Measurements from ENCODE around the gene CORO2B.

The CORO2B gene

DNA sequence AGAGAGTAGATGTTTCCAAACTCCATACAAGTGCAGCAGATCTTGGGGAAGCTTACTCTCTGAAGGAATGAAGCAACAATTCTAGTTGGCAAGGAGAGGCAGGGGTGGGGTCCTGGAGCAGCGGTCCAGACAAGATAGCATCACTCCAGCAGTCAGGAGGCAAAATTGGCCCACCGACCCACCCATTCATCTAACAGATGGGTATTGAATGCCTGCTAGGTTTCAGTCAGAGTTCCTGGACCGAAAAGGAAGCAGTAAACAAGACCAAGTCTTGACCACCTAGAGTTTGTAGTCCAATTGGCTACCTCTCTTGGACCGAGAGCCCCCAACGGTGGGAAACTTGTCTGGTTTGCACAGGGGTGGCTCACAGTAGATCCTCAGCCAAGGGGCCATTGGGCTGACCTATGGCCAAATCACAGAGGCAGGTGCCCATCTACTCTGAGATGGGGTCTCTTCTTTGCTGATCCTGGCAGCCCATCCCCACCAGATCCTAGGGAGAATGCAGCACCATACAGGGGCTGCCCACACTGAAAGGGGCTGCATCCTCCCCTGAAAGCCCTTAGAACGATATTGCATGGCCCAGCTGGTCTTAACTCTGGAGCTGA lies 74.3 kb downstream of the CORO2B start:
- DNase-seq: no peak

DNA sequence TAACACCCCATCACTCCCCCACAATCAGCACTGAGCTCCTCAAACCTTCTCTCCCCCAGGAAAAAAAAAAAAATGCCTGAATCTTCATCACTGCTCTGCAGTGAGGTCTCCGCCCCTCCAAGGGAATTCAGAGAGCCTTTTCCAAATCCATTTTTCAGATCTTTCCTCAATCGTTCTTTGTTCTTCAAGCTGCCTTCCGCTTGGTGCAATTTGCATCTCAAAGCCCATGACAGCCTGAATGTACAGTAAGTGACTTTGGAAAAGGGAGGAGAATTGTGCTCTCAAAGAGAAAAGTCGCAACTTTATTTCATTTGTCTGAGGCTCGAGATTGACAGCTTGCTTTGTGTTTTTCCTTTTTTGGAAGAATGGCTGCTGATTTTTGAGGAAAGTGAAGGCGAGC lies 75.0 kb downstream of the CORO2B start:
- DNase-seq: no peak

DNA sequence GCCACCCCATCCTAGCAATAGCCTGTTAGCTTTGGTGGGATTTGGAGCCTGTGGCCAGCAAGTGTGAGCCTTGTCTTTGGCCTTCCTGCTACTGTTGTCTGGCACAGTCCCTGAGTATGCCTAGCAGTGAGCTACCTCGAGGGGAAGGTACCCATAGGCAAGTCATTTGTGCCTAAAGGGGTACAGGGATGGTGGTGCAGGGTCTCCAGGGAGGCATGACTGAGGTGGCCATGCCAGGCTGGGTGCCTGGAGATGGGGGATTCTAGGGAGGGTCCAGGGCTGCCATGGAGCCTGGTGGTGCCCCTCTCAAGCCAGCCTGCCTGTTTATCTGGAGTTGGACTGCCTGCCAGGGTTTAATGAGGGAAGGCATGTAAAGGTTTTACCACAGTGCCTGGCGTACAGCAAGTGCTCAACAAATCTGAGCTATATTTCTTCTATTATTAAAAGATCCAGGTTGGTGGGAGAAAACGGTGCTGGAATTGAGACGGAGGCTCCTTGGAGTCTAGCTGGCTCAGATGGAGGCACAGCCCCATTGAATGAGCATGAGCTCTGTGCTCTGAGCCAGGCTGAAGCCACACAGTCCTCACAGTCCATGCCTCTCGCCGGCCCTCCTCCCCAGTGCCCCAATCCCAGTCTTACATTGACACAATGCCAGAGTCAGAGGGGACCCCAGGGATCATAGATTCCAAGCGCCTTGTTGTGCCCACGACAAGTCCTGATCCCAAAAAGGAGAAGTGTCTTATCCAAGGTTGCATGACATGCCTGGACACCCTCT lies 76.2 kb downstream of the CORO2B start:
- no peak for DNase-seq

DNA sequence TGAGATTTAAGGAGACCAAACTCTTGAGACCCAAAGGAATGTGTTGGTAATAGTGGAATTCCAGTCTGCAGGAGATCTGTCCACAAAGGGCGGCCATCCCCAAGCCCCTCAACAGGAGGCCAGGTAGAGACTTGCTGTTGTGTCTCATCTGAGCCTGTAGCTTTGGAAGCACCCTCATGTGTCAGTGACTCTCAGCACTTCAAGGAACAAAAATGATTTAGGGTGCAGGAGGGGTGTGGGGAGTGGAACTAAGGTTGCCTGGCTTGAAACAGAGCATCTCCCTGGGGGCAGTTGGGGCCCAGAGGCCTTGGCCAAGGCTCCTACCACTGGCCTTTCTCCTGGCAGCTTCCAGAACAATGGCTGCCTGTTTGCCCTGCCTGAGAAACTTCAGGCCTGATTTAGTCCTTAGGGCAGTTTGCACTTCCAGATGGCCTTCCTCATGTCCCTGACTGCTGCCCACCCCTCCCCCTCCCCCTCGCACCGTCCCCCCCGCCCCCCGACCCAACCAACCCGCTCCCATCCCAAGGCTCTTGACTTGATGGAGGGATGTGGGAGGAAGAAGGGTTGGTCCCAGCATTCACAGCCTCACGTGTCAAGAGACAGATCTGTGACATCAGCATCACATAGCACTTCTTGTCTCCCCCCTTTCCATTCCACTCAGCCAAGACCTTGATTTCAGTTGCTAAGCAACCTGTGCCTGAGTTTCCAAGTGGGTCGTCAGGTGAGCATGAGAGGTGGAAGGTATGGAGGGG lies 77.1 kb downstream of the CORO2B start:
- DNase-seq: no peak

DNA sequence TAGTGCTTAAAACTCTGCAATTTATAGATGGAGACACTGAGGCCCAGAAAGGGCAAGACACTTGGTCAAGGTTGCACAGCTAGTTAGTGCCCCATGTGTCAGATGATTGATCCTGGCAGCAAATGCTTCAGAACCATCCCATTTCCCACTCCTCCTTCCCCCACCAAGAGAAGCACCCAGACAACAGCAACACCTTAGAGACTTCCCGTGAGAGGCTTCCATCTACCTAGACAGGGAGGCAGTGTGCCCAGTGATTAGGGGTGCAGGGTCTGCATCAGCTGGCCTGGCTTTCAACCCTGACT lies 77.6 kb downstream of the CORO2B start:
- no peak for DNase-seq

DNA sequence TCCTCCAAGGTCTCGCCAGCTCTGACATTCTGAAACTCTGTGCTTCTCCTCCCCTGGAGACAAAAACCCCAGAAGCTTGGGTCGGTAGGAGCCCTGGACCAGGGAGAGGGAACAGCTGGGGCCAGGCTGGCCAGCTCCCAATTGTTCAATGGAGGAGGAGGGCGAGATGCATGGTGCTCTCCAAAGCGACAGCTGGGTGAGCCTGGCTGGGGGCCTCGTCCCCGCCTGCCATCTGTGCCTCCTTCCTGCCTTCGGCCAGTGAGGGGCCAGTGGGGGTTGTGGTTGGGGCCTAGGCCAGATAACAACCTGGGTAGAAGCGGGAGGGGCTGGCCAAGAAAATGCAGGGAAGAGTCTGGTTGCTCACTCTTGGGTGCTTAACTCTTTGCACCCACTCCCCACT lies 79.4 kb downstream of the CORO2B start:
- no peak for DNase-seq

DNA sequence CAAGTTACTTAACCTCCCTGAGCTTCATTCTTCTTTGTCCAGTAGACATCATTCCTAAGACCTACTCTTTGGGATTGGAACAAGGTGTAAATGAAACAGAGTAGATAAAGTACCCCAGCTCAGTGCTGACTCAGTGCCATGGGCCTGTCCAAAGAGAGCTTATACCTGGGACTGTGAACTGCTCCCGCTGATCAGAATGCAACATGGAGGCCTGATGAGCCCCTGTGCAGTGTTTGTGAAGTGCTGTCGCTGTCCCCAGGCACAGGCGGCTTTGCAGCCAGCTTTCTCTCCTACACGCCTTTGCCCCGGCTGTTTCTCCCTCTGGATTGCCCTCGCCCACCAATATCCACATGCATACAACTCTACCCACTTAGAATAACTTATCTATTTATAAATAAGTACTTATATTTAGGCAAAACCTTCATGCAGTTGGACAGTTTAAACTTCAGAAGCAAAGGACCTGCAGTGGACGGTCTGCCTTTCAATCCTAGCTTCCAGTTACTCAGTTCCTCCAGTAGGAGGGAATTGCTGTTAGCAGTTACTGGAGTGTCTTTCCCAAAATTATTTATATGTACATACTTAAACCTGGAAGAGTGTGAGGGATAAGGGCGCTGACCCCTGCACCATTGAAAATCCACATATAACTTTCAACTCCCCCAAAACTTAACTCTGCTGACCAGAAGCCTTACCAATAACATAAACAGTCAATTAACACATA lies 80.0 kb downstream of the CORO2B start:
- DNase-seq: no peak

DNA sequence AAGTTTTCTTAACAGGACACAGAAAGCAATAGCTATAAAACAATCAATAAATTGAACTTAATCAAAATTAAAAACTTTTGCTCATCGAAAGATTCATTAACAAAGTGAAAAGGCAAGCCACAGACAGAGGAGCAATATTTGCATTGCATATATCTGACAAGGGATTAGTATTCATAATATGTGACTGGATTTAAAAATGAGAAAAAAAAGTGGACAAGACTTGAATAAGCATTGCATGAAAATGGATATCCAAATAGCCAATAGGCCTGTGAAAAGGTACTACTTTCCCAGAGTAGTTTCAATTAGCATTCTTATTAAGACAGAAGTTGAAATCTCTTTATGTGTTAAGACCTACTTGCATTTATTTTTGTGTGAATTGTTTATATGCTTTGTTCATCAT lies 84.7 kb downstream of the CORO2B start:
- no peak for DNase-seq

DNA sequence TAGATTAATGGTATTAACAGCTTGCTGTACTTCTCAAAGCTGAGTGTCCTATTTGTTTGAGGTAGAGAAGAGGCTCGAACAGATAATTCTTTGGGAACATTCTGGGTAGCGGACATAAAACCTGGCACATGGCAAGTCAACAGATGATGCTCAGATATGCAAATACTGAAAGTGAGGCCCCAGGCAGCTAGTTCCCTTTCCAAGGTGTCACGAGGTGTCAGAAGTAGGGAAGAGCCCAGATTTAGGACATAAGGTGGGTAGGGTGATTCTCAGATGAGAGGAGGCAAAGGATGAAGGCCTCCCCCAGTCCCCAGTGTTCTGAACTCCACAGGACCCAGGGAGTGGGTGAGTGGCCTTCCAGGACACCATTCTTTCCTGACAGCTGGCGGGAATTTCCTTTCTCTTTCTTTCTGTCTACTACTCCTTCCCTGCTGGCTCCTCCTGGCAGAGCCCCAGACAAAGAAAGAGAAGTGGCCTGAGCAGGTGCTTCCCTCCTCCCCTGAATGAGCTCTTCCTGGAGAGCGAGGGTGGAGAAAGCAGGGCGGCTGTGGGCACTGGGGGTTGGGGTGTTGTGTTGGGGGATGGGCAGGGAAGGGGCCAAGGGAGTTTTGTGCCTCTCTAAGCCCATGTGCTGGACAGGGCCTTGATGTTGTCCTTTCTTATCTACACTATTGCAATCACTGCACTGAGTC lies 87.5 kb downstream of the CORO2B start:
- DNase-seq: no peak

DNA sequence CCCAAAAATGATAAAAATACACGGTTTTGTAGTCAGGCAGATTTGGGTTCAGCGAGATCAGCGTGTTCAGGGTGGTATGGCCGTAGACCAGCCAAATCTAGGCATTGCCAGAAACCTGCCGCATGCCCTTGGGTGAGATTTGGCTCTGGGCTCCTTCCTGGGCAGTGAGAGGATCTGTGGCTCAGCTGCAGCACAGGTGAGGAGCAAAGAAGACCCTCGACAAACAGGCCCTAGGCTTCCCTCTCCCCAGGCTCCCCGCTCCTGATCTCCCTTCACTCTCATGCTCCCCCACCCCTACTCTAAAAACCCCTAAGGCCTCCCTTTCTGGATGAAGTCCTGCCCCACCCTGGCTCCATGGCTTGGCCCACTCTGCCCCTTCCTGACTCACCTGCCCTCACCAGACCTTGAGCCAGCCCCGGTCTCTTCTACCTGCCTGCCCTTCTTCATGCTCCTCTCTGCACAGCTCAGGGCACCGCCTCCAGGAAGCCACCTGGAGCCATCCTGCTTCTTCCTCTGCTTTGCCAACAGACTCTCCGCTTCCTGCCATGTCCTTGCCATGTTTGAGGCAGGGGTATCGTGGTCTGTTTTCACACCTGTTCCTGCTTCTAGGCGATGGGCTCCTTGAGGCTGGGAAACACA lies 88.1 kb downstream of the CORO2B start:
- DNase-seq: no peak

DNA sequence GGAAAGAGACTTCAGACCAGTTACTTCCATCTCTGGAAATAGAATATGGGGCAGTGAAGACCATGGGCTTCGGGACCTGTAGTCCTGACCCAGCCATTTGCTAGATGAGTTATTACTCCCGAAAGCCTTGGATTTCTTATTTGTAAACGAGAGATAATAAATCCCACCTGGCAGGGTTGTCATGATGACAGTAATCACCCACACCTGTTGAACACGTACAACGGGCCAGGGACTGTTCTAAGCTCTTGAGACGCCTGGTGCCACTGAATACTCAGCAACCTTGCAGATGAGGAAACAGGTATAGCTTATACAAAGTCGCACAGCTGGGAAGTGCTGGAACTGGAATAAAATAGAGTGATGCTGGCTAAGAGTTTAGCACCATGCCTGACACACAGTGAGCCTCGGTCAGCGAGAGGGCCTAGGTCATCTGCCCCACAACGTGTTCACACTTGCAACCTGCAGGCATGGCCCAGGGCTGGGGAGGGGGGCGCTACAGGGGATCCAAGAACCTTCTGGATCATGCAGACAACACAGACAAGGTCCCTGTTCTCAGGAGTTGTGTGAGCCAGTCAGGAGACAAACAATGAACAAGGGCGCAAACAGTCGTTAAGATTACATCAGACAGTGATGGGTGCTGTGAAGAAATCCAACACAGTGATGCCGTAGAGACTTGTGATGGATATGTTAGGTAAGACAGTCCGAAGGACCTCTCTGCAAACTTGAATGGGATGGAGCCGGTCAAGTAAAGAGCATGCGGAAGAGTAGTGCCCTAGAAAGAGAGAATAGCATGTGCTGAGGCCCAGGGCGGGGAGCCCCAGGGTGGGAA lies 89.2 kb downstream of the CORO2B start:
- DNase-seq: no peak

DNA sequence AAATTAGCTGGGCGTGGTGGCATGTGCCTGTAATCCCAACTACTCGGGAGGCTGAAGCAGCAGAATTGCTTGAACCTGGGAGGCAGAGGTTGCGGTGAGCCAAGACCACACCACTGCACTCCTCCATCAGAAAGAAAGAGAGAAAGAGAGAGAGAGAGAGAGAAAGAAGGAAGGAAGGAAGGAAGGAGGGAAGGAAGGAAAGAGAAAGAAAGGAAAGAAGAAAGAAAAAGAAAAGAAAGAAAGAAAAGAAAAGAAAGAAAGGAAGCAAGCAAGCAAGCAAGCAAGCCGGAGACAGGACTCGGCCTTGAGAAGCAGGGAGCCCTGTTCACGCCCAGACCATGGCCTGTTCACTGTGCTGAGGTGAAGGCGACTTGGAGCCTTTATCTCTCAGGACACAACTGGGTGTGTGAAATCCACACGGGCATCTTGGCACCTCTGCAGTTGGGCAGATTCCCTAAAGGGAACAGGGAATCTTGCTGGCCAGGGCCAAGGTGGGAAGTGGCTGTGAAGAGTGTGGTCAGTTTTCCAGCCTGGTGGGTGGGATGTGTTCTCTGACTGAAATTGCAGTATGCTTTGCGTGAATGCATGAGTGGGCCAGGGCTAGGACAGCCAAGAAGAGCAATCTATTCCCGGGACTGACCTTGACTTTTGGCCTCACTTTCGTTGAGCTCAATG lies 90.3 kb downstream of the CORO2B start:
- DNase-seq: no peak

DNA sequence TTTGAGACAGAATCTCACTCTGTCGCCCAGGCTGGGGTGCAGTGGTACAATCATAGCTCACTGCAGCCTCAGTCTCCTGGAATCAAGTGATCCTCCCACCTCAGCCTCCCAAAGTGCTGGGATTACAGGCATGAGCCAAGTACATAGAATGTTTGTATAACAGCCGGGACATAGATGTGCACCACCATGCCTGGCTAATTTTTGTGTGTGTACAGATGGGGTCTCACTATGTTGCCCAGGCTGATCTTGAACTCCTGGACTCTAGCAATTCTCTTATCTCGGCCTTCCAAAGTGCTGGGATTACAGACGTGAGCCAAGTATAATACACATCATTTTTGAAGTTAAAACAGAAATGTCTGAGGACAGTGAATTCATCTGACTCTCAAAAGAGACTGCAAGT lies 93.5 kb downstream of the CORO2B start:
- no peak for DNase-seq

DNA sequence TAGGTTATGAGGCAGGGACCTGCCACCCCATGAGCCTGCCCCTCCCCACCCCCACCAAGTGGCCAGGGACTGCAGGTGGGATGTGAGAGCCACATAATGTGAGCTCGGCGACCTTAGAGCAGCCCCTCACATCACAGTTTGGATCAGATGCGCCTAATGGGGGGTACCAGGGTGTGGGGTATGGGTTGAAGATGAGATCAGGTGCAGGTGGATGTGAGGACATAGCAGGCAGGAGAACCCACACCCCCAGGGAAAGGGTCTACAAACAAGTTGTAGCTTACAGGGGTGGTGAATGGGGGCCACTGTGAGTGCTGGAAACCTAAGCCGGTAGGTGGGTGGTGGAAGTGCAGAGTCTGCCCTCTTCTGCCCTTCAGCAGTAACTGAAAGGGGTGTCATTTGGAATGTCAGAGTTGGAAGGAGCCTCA lies 94.0 kb downstream of the CORO2B start:
- no peak for DNase-seq

DNA sequence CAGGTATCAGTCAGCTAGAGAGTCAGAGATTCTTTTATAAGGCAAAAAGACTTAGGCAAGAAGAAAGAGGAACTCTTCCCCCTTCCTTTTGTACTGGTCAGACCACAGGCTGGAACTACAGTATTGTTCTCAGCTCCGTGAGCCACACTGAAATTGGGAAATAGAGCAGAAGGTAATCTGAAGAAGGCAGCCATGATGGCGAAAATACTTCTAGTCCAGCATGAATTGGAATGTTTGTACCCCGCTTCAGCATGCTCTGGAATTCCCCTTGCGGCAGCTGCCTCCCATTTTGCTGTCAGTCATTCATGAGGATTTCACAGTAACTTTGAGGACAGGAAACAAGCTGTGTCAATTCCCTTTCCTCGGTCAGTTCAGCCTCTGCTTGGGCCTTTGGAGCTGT lies 96.2 kb downstream of the CORO2B start:
- no peak for DNase-seq

DNA sequence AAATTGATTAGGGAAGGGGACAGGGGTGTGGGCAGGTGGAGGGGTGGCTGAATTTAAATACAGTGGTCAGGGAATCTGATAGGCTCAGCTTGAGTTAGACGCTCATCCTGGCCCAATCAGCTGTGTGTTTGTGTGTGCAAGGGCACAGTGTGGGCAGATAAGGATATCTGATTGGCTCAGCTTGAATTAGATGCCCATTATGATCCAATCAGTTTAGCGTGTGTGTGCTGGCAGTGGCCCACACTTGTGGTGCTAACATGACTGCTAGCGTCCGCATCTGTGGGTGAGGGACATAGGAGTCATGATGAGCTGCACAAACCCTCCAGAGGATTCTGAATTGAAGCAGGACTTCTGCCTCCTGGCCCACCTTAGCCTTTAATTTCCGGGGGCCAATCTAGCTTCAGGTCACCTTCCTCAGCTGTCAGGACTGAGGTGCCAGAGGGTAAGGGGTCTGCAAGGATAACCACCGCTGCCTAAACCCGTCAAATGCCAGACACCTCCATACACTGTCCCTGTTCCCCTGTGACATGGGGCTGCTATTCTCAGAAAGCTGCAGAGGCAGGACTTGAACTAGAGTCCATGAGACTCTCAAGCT lies 97.3 kb downstream of the CORO2B start:
- no peak for DNase-seq

DNA sequence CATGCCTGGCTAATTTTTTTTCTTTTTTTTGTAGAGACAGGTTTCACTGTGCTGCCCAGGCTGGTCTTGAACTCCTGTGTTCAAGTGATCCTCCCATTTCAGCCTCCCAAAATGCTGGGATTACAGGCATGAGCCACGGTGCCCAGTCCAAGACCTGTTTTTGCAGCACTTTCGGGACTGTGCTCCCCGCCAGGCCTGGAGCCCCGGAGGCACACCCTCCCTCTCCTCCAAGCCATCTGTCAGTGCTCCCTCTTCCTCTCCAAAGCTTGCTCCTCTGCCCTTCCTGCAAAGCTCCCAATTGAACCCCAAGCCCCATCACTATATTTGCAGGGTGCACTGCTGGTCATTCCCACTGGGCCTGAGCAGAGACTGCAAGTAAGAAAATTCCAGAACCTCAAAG lies 98.1 kb downstream of the CORO2B start:
- DNase-seq: no peak

DNA sequence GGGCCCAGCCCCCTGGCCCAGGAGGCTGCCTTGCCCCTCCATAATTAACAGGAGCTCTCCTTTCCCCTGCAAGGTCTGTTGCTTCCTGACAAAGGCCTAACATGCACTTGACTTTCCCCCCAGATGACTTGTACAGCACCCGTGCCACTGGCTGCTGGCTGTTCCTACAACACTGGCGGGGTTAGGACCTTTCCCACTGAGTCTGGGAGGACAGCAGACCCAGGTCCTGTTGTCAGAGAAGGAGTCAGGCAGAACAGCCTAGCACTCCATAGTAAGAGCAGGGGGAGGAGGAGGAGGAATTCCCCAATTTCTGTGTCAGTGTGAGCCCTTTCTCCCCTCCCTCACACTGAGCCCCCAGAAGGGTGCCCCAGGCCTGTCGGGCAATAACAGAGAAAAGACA lies 99.2 kb downstream of the CORO2B start:
- no peak for DNase-seq

DNA sequence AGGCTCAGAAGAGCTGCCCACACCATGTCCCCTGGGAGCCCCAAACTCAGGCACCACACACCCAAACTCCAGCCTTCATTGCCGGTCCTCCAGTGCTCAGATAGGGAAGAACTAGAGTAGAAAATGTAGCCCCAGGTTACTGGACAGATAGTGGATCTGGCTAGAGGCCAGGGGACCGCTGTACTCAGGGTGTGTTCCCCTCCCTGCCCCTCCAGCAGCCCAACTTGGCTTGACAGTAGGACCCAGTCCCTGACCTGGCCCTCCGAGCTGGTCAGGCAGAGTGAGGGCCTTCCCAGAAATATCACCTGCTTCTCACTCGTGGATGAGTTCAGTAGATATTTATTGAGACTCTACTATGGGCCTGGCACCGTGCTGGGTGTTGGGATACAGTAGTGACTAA lies 100.0 kb downstream of the CORO2B start:
- DNase-seq: no peak

DNA sequence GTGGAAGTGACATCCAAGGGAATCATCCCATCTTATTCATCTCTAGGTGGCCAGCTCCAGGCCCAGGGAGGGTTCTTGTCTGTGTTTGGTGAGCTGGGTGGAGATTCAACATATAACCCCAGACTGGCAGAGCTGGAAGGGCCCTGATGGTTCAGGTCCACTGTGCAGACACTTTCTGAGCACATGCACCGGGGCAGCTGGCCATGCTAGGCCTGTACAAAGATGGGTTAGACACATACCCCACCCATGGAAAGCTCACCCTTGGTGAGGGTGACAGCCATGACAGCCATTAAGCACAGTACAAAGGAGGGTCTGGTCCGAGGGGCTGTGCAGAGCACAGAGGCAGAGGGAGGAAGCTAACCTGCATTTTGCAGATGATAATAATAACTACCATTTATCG lies 100.4 kb downstream of the CORO2B start:
- no peak for DNase-seq

DNA sequence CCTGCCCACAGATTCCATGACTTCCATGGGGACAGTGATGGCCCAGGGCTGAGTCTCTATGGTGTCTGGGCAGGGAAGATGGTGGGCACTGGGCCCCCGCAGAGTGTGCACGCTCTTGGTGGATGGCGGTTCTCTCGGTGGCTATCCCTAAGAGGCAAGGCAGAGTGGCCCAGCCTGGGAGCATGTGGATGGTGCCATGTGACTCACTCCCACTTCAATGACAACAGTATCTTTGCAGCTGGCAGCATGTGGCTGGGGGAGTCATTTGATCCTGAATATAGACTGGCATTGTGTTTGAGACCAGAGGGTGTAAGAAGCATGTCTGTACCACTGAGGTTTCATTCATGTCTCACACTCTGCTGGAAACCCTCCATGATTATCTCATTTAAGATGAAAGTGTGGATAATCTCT lies 101.2 kb downstream of the CORO2B start:
- DNase-seq: no peak

Measured in SHP77 treated with DMSO at 0.1 percent for 48 hours (cell line).